Activated naive CD4-positive, alpha-beta T cell treated with anti-CD3 and anti-CD28 coated beads, Interleukin-2, amount 10 ng/mL, durations not matched to agents 7 days and 5 days (primary cell): ENCODE results near the gene PLEKHN1.

ENCODE experiments used
- CTCF ChIA-PET: fragments of 350-600 bp; sonication (Branson Sonifier 250); formaldehyde crosslinking; loops from one replicate; lab custom pipeline; 2021; ENCODE audit warnings: antibody characterized with exemption; lab: Charles Lee
- DNase-seq: peaks from one replicate; pipeline ENCODE4 v3.0.0-alpha.2; 2020
- H3K27ac Mint-ChIP-seq: one replicate; pipeline ENCODE4 v1.8.0; 2021; ENCODE audit warnings: mild to moderate bottlenecking, moderate library complexity, mixed read lengths
- H3K27me3 Mint-ChIP-seq: one replicate; pipeline ENCODE4 v1.8.0; 2021; ENCODE audit warnings: mild to moderate bottlenecking, mixed read lengths
- H3K36me3 Mint-ChIP-seq: one replicate; pipeline ENCODE4 v1.8.0; 2021; ENCODE audit warnings: mixed read lengths
- H3K4me1 Mint-ChIP-seq: one replicate; pipeline ENCODE4 v1.8.0; 2021; ENCODE audit warnings: mixed read lengths
- H3K4me3 Mint-ChIP-seq: one replicate; pipeline ENCODE4 v1.8.0; 2021; ENCODE audit warnings: mild to moderate bottlenecking, moderate library complexity, mixed read lengths
- H3K9me3 Mint-ChIP-seq: one replicate; pipeline ENCODE4 v1.8.0; 2021; ENCODE audit warnings: mixed read lengths

Gene PLEKHN1

GRCh38 chr1:924656-925560 lies 41.4 kb upstream of the PLEKHN1 start:
- CTCF ChIA-PET = no interaction called here

GRCh38 chr1:925561-926421 lies 40.5 kb upstream of the PLEKHN1 start:
- peak overlapping the region; percentile 45 for H3K27ac Mint-ChIP-seq
- no peak overlapping the region for H3K4me3 Mint-ChIP-seq
- peaks cover 94% of the 10 kb centered on the region for H3K27me3 Mint-ChIP-seq
- CTCF ChIA-PET = no interaction called here
- H3K36me3 Mint-ChIP-seq = no peaks in the 10 kb centered on the region
- DNase-seq = no peak
- no peaks in the 10 kb centered on the region for H3K9me3 Mint-ChIP-seq
- H3K4me1 Mint-ChIP-seq = peaks cover 14% of the 10 kb centered on the region

More at GRCh38 chr1:924656-925560, 41.4 kb upstream of the PLEKHN1 start:
- Mint-ChIP-seq H3K36me3 (no peaks in the 10 kb centered on the region), H3K4me3 (no peak overlapping the region), H3K27ac (no peak overlapping the region), H3K27me3 (peaks cover 94% of the 10 kb centered on the region), H3K4me1 (peaks cover 14% of the 10 kb centered on the region), H3K9me3 (no peaks in the 10 kb centered on the region)
- DNase-seq = no peak

- Mint-ChIP-seq H3K9me3 (no peaks in the 10 kb centered on the region), H3K4me3 (no peak overlapping the region), H3K4me1 (peaks cover 9% of the 10 kb centered on the region), H3K27me3 (peaks cover 93% of the 10 kb centered on the region), H3K27ac (no peak overlapping the region), H3K36me3 (no peaks in the 10 kb centered on the region)
- DNase-seq = no peak
- CTCF ChIA-PET = no interaction called here
These were observed 39.0 kb upstream of the PLEKHN1 start for GRCh38 chr1:927234-927633.

- Mint-ChIP-seq H3K4me1 (peaks cover 9% of the 10 kb centered on the region), H3K27ac (no peak overlapping the region), H3K4me3 (no peak overlapping the region), H3K27me3 (peaks cover 91% of the 10 kb centered on the region), H3K36me3 (no peaks in the 10 kb centered on the region), H3K9me3 (no peaks in the 10 kb centered on the region)
- CTCF ChIA-PET = no interaction called here
- DNase-seq = no peak
These were observed 38.5 kb upstream of the PLEKHN1 start for GRCh38 chr1:927748-928147.

- Mint-ChIP-seq H3K36me3 (no peaks in the 10 kb centered on the region), H3K4me1 (peaks cover 3% of the 10 kb centered on the region), H3K4me3 (no peak overlapping the region), H3K9me3 (no peaks in the 10 kb centered on the region), H3K27me3 (peaks cover 92% of the 10 kb centered on the region), H3K27ac (no peak overlapping the region)
- CTCF ChIA-PET = interaction anchor here (0.7 kb wide), 1 partner anchor 17 kb away, joined by 3 read pairs; no protein-coding TSS in a partner anchor
- DNase-seq = no peak
These were observed 37.2 kb upstream of the PLEKHN1 start for GRCh38 chr1:928825-929661.

- Mint-ChIP-seq H3K4me3 (no peak overlapping the region), H3K4me1 (peaks cover 3% of the 10 kb centered on the region), H3K27ac (no peak overlapping the region), H3K9me3 (no peaks in the 10 kb centered on the region), H3K27me3 (peaks cover 89% of the 10 kb centered on the region), H3K36me3 (no peaks in the 10 kb centered on the region)
- no peak for DNase-seq
- CTCF ChIA-PET = interaction anchor here (0.7 to 1.8 kb wide), 3 partner anchors 9 to 16 kb away, joined by 3 to 5 read pairs (median 4); no protein-coding TSS in a partner anchor
These were observed 36.3 kb upstream of the PLEKHN1 start for GRCh38 chr1:929712-930632.

GRCh38 chr1:930633-931138 lies 35.6 kb upstream of the PLEKHN1 start:
- peaks cover 89% of the 10 kb centered on the region for H3K27me3 Mint-ChIP-seq
- H3K9me3 Mint-ChIP-seq = no peaks in the 10 kb centered on the region
- no peak for DNase-seq
- no peaks in the 10 kb centered on the region for H3K36me3 Mint-ChIP-seq
- peaks cover 3% of the 10 kb centered on the region for H3K4me1 Mint-ChIP-seq
- CTCF ChIA-PET = interaction anchor here (1.3 to 1.8 kb wide), 2 partner anchors 9 to 10 kb away, joined by 4 to 5 read pairs; no protein-coding TSS in a partner anchor
- H3K27ac Mint-ChIP-seq = no peak overlapping the region
- no peak overlapping the region for H3K4me3 Mint-ChIP-seq

- no peak for DNase-seq
- Mint-ChIP-seq H3K4me1 (no peaks in the 10 kb centered on the region), H3K27ac (no peak overlapping the region), H3K27me3 (peaks cover 89% of the 10 kb centered on the region), H3K4me3 (no peak overlapping the region), H3K36me3 (no peaks in the 10 kb centered on the region), H3K9me3 (no peaks in the 10 kb centered on the region)
- CTCF ChIA-PET = interaction anchor here (1.3 to 1.8 kb wide), 2 partner anchors 8 to 9 kb away, joined by 4 to 5 read pairs; no protein-coding TSS in a partner anchor
These were observed 34.7 kb upstream of the PLEKHN1 start for GRCh38 chr1:931380-932172.

GRCh38 chr1:932173-932510 lies 34.1 kb upstream of the PLEKHN1 start:
- H3K36me3 Mint-ChIP-seq = no peaks in the 10 kb centered on the region
- peaks cover 89% of the 10 kb centered on the region for H3K27me3 Mint-ChIP-seq
- no peaks in the 10 kb centered on the region for H3K4me1 Mint-ChIP-seq
- CTCF ChIA-PET = no interaction called here
- no peak for DNase-seq
- no peak overlapping the region for H3K4me3 Mint-ChIP-seq
- H3K9me3 Mint-ChIP-seq = no peaks in the 10 kb centered on the region
- H3K27ac Mint-ChIP-seq = no peak overlapping the region

GRCh38 chr1:932776-933602 lies 33.3 kb upstream of the PLEKHN1 start:
- no peak overlapping the region for H3K27ac Mint-ChIP-seq
- H3K9me3 Mint-ChIP-seq = no peaks in the 10 kb centered on the region
- no peak overlapping the region for H3K4me3 Mint-ChIP-seq
- H3K4me1 Mint-ChIP-seq = no peaks in the 10 kb centered on the region
- DNase-seq = no peak
- peaks cover 87% of the 10 kb centered on the region for H3K27me3 Mint-ChIP-seq
- no peaks in the 10 kb centered on the region for H3K36me3 Mint-ChIP-seq
- CTCF ChIA-PET = no interaction called here

- CTCF ChIA-PET = no interaction called here
These were observed 32.7 kb upstream of the PLEKHN1 start for GRCh38 chr1:933603-933940.

More at GRCh38 chr1:933603-933940, 32.7 kb upstream of the PLEKHN1 start:
- no peaks in the 10 kb centered on the region for H3K9me3 Mint-ChIP-seq
- no peaks in the 10 kb centered on the region for H3K36me3 Mint-ChIP-seq
- H3K27ac Mint-ChIP-seq = no peak overlapping the region
- DNase-seq = no peak
- H3K27me3 Mint-ChIP-seq = peaks cover 87% of the 10 kb centered on the region
- H3K4me3 Mint-ChIP-seq = no peak overlapping the region
- no peaks in the 10 kb centered on the region for H3K4me1 Mint-ChIP-seq
